Measurements from ENCODE around the gene APBB1IP. TPM values are rescaled to one million over a fixed set of nuclear protein-coding genes. Genes with fewer than 3 reads are reported as not detected.

Gene APBB1IP
- total RNA-seq, 1 experiment from 2014 or later: not detected

GRCh38 chr10:26407406-26407969, 30.7 kb upstream of the APBB1IP start:
- H3K56ac ChIP-seq (ENCODE audit: insufficient read length, low read depth, low read length): no peak overlapping the region
- no peak overlapping the region for H4K8ac ChIP-seq (replicated peaks; ENCODE audit: insufficient read length, low read depth, low read length)
- no peak overlapping the region for H2BK20ac ChIP-seq (ENCODE audit: low read depth, low read length, poor library complexity, severe bottlenecking)
- H3K4me2 ChIP-seq (ENCODE audit: insufficient read depth, insufficient read length, low read length): no peak overlapping the region
- no peak overlapping the region for H4K91ac ChIP-seq (ENCODE audit: insufficient read length, low read depth, low read length)
- H3K9ac ChIP-seq (ENCODE audit: extremely low read depth, insufficient read length, low read length): no peak overlapping the region
- no peaks in the 10 kb centered on the region for H3K9me3 Mint-ChIP-seq
- no peak overlapping the region for H3K27ac ChIP-seq (ENCODE audit: insufficient read length, low read depth, low read length)
- no peaks in the 10 kb centered on the region for H4K20me1 ChIP-seq (ENCODE audit: control insufficient read depth, insufficient read depth, insufficient read length)
- DNase-seq: no peak
- no peaks in the 10 kb centered on the region for H3K9me3 ChIP-seq (ENCODE audit: control insufficient read depth, low read depth, low read length)
- no peak overlapping the region for H2BK120ac ChIP-seq (ENCODE audit: low read depth, low read length, poor library complexity, severe bottlenecking)
- H3K4ac ChIP-seq (ENCODE audit: low read depth, low read length): no peak overlapping the region
- H3K27me3 Mint-ChIP-seq (ENCODE audit: low read depth): peaks cover 1% of the 10 kb centered on the region; the same call in 1 of the 2 replicates
- H3K23ac ChIP-seq (ENCODE audit: insufficient read length, low read depth, low read length): no peak overlapping the region
- H3K14ac ChIP-seq (ENCODE audit: insufficient read depth, low read length): no peak overlapping the region
- H3K27me3 ChIP-seq (ENCODE audit: insufficient read depth, low read length): no peaks in the 10 kb centered on the region
- H3T11ph ChIP-seq (ENCODE audit: low read length): no peak overlapping the region
- no peak overlapping the region for H4K5ac ChIP-seq (ENCODE audit: insufficient read length, low read depth, low read length)
- H2BK5ac ChIP-seq (ENCODE audit: insufficient read length, low read length): no peak overlapping the region
- WGBS (ENCODE audit: extremely low coverage, insufficient read length, low lambda C conversion rate): no CpG with 5 or more reads among the region's 2 CpGs
- no peak overlapping the region for H2BK12ac ChIP-seq (ENCODE audit: insufficient read length, low read depth, low read length)
- H3K79me2 ChIP-seq (ENCODE audit: insufficient read depth, low read length): no peaks in the 10 kb centered on the region
- no peaks in the 10 kb centered on the region for H3K36me3 Mint-ChIP-seq (ENCODE audit: insufficient read depth in 1 of 3, low read depth in 3 of 3)
- no peak overlapping the region for H3K27ac Mint-ChIP-seq
- no peaks in the 10 kb centered on the region for H3K79me1 ChIP-seq (ENCODE audit: insufficient read depth, low read depth, low read length, poor library complexity, severe bottlenecking)
- no peak overlapping the region for H2AFZ ChIP-seq (ENCODE audit: low read length)
- no peaks in the 10 kb centered on the region for H3K4me1 ChIP-seq (ENCODE audit: insufficient read depth, low read length)
- H3K4me3 Mint-ChIP-seq: no peak overlapping the region
- H3K4me1 Mint-ChIP-seq: no peaks in the 10 kb centered on the region
- H3K18ac ChIP-seq (ENCODE audit: insufficient read length, low read depth, low read length): no peak overlapping the region
- H2AK5ac ChIP-seq (ENCODE audit: insufficient read length, low read length): no peak overlapping the region
- H3K23me2 ChIP-seq (ENCODE audit: insufficient read length, low read depth, low read length, poor library complexity, severe bottlenecking): no peaks in the 10 kb centered on the region
- H2BK15ac ChIP-seq (ENCODE audit: low read depth, low read length): no peak overlapping the region
- TF ChIP-seq CTCF (conservative IDR thresholded peaks at IDR 0.05): no peak

Measured in H9 (cell line).